ENCODE measurements around the gene ZFR2.
"Not testable (repeated sequence)": the region's sequence is repeated elsewhere in the genome, so short reads cannot be mapped to it uniquely, and the experiment has no call there.

Gene ZFR2

GRCh38 chr19:3816566-3817218, 52.1 kb downstream of the ZFR2 start:
- TF ChIP-seq MAX (IDR thresholded peaks at IDR 0.05; ENCODE audit: low read depth, low read length) (no peak), MYC (IDR thresholded peaks at IDR 0.05; ENCODE audit: low read depth, low read length) (no peak), POLR2A (IDR thresholded peaks at IDR 0.05; ENCODE audit: extremely low read depth, insufficient read length) (no peak)
- TF ChIP-seq, protein P1, sequence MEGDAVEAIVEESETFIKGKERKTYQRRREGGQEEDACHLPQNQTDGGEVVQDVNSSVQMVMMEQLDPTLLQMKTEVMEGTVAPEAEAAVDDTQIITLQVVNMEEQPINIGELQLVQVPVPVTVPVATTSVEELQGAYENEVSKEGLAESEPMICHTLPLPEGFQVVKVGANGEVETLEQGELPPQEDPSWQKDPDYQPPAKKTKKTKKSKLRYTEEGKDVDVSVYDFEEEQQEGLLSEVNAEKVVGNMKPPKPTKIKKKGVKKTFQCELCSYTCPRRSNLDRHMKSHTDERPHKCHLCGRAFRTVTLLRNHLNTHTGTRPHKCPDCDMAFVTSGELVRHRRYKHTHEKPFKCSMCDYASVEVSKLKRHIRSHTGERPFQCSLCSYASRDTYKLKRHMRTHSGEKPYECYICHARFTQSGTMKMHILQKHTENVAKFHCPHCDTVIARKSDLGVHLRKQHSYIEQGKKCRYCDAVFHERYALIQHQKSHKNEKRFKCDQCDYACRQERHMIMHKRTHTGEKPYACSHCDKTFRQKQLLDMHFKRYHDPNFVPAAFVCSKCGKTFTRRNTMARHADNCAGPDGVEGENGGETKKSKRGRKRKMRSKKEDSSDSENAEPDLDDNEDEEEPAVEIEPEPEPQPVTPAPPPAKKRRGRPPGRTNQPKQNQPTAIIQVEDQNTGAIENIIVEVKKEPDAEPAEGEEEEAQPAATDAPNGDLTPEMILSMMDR (IDR thresholded peaks at IDR 0.05; ENCODE audit: low read depth, low read length): no peak
- DNase-seq (ENCODE audit: low read depth): no peak
- no peak overlapping the region for H3K4me3 ChIP-seq (ENCODE audit: low read depth, low read length)

GRCh38 chr19:3816148-3816547, 52.7 kb downstream of the ZFR2 start:
- not testable (repeated sequence) for H3K4me3 ChIP-seq (ENCODE audit: low read depth, low read length)

DNA sequence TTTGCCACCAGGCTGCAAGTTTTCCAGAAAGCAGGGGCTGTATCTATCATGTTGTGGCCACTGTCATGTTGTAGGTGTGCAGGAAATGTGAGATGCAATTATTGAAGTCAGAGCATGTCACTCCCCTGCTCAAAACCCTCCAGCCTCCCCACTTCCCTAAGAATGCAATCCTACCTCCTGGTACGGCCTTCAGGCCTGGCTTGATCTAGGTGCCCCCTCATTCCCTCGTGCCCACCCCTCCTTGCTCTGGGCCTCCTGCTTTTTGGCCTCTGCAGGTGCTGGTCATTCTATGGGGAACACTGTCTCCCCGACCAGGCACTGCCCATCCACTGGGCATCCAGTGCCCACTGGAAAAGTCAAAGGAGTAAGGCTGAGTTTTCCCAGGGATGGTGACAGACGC, 54.2 kb downstream of the ZFR2 start:
- no peak for TF ChIP-seq POLR2A (IDR thresholded peaks at IDR 0.05; ENCODE audit: extremely low read depth, insufficient read length)
- TF ChIP-seq, protein P1 (IDR thresholded peaks at IDR 0.05; ENCODE audit: low read depth, low read length): no peak
- no peak for TF ChIP-seq MYC (IDR thresholded peaks at IDR 0.05; ENCODE audit: low read depth, low read length)
- no peak for TF ChIP-seq MAX (IDR thresholded peaks at IDR 0.05; ENCODE audit: low read depth, low read length)
- DNase-seq (ENCODE audit: low read depth): no peak
- no peak overlapping the region for H3K4me3 ChIP-seq (ENCODE audit: low read depth, low read length)

More at GRCh38 chr19:3816148-3816547, 52.7 kb downstream of the ZFR2 start:
- not testable (repeated sequence) for DNase-seq (ENCODE audit: low read depth)

GRCh38 chr19:3813473-3814392, 55.1 kb downstream of the ZFR2 start:
- no peak overlapping the region for H3K4me3 ChIP-seq (ENCODE audit: low read depth, low read length)
- TF ChIP-seq POLR2A (IDR thresholded peaks at IDR 0.05; ENCODE audit: extremely low read depth, insufficient read length): no peak
- DNase-seq (ENCODE audit: low read depth): no peak

DNA sequence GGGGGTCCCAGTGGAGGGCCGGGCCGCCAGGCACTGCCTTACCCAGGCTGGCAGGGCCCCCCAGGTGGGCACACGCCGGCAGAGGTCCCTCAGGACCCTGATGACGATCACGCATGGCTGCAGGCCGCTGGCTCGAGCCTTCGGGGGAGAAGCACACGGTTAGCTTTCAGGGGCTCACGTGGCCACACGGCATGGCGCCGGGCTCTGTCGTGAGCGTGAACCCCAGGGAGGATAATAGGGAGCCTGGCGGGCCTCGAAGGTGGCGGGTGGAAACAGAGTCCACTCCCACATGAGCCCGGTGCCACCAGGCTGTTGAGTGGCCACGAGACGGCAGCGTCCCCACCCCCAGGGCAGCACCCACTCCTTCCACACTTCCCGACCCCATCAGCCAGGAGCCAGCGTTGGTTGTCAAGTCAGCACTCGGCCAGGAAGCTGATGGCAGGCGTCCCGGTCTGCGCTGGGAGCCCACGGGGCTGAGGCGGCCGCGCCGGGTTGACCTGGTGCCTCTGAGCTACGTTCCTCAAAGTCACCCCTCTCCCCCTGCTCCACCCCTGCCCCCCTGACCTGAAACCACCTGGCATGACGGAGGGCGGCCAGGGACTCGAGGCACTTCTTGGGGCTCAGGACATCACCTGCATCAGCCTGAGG, 58.0 kb downstream of the ZFR2 start:
- TF ChIP-seq MAX (IDR thresholded peaks at IDR 0.05; ENCODE audit: low read depth, low read length) (no peak), POLR2A (IDR thresholded peaks at IDR 0.05; ENCODE audit: extremely low read depth, insufficient read length) (no peak), MYC (IDR thresholded peaks at IDR 0.05; ENCODE audit: low read depth, low read length) (no peak)
- DNase-seq (ENCODE audit: low read depth): no peak
- no peak overlapping the region for H3K4me3 ChIP-seq (ENCODE audit: low read depth, low read length)

GRCh38 chr19:3809881-3810707, 58.7 kb downstream of the ZFR2 start:
- no peak for DNase-seq (ENCODE audit: low read depth)
- no peak overlapping the region for H3K4me3 ChIP-seq (ENCODE audit: low read depth, low read length)
- TF ChIP-seq, protein P1 (IDR thresholded peaks at IDR 0.05; ENCODE audit: low read depth, low read length): no peak
- TF ChIP-seq MAX (IDR thresholded peaks at IDR 0.05; ENCODE audit: low read depth, low read length): no peak
- no peak for TF ChIP-seq MYC (IDR thresholded peaks at IDR 0.05; ENCODE audit: low read depth, low read length)
- TF ChIP-seq POLR2A (IDR thresholded peaks at IDR 0.05; ENCODE audit: extremely low read depth, insufficient read length): no peak

All from NB4 (cell line).